K562 (cell line): ENCODE data around the gene PNMT. TPM values are rescaled to one million over a fixed set of nuclear protein-coding genes. Genes with fewer than 3 reads are reported as not detected.

Experiments used
- CBFB ChIP-seq: sonication (generic); formaldehyde crosslinking; IDR thresholded peaks from 2 replicates; pipeline ENCODE4 v1.4.0; 2020; ENCODE audit warnings: mild to moderate bottlenecking, missing genetic modification reagents
- CHCHD3 ChIP-seq: fragments of 250-450 bp; sonication (Bioruptor Pico); IDR thresholded peaks from 2 replicates; pipeline ENCODE4 v2.1.2; 2022; ENCODE audit warnings: mild to moderate bottlenecking
- DPF2 ChIP-seq: fragments of 450-650 bp; IDR thresholded peaks from 2 replicates; pipeline ENCODE4 v1.6.1; 2016
- GTF2F1 ChIP-seq: IDR thresholded peaks from 2 replicates; pipeline ENCODE4 v1.6.1; 2011; ENCODE audit warnings: low read depth, low read length, improper control_type of control experiment
- JUN ChIP-seq, 2 experiments: sonication (generic) in 1 of 2; formaldehyde crosslinking in 1 of 2; IDR thresholded peaks; 2 replicates each; pipeline versions ENCODE4 v1.6.1 to v1.8.0; 2012 to 2022; ENCODE audit warnings: borderline replicate concordance in 2 of 2, mild to moderate bottlenecking in 2 of 2, improper control_type of control experiment in 1 of 2, low read depth in 1 of 2, low read length in 1 of 2, missing genetic modification reagents in 1 of 2
- KLF16 ChIP-seq: IDR thresholded peaks from 2 replicates; pipeline ENCODE4 v1.6.1; 2016; ENCODE audit warnings: antibody characterized with exemption
- NR0B1 ChIP-seq: fragments of 450-650 bp; IDR thresholded peaks from one replicate; pipeline ENCODE4 v1.6.1; 2018; ENCODE audit warnings: mild to moderate bottlenecking, moderate library complexity; ENCODE audit not compliant: partially characterized antibody
- PML ChIP-seq: IDR thresholded peaks from 2 replicates; pipeline ENCODE4 v1.6.1; 2012; ENCODE audit warnings: low read length, inconsistent platforms
- RREB1 ChIP-seq: fragments of 250-450 bp; sonication (Bioruptor Pico); IDR thresholded peaks from 2 replicates; pipeline ENCODE4 v1.4.0; 2020
- USF2 ChIP-seq: sonication (generic); formaldehyde crosslinking; IDR thresholded peaks from 2 replicates; pipeline ENCODE4 v1.5.0; 2020; ENCODE audit warnings: missing genetic modification reagents
- polyA plus RNA-seq, 8 experiments: library from polyadenylated mRNA; depleted of rRNA in 4 of 8; stranded (reverse) in 5 of 8; unstranded in 3 of 8; fragments of >200 nt; fragmentation: Nextera tagmentation in 2 of 8; fragmentation: Illumina TruSeq in 1 of 8; extraction: Ambion mirVana in 2 of 8; extraction: Trizol in 1 of 8; gene quantifications; 2 replicates each; pipeline versions ENCODE4 v1.2.1 to v1.2.3, GENCODE V29; 2011 to 2014; ENCODE audit warnings: inconsistent platforms in 1 of 8, missing spikeins in 1 of 8
- total RNA-seq, 7 experiments: library from RNA; depleted of rRNA in 6 of 7; stranded (reverse); fragments of >200 nt in 6 of 7; fragmentation: Illumina TruSeq in 2 of 7; extraction: Trizol in 2 of 7; gene quantifications; 2 replicates each; pipeline versions ENCODE4 v1.2.1 to v1.2.3, GENCODE V29; 2011 to 2021; ENCODE audit warnings: low replicate concordance in 1 of 7
- TF ChIP-seq, protein P1 (sequence below): fragments of 450-650 bp; IDR thresholded peaks from 2 replicates; pipeline ENCODE4 v1.6.1; 2018; ENCODE audit not compliant: partially characterized antibody
- TF ChIP-seq, protein P2 (sequence below): fragments of 250-450 bp; sonication (Bioruptor Pico); IDR thresholded peaks from 2 replicates; pipeline ENCODE4 v1.4.0; 2020; ENCODE audit warnings: mild to moderate bottlenecking, moderate library complexity

Gene PNMT
- total and polyA plus RNA-seq, 9 of the 15 experiments (the other 6 are each of a cell fraction or from before 2014, with no cell fraction given) = 0.55 to 18.1 (median 5.8) TPM

- TF ChIP-seq, protein P1, sequence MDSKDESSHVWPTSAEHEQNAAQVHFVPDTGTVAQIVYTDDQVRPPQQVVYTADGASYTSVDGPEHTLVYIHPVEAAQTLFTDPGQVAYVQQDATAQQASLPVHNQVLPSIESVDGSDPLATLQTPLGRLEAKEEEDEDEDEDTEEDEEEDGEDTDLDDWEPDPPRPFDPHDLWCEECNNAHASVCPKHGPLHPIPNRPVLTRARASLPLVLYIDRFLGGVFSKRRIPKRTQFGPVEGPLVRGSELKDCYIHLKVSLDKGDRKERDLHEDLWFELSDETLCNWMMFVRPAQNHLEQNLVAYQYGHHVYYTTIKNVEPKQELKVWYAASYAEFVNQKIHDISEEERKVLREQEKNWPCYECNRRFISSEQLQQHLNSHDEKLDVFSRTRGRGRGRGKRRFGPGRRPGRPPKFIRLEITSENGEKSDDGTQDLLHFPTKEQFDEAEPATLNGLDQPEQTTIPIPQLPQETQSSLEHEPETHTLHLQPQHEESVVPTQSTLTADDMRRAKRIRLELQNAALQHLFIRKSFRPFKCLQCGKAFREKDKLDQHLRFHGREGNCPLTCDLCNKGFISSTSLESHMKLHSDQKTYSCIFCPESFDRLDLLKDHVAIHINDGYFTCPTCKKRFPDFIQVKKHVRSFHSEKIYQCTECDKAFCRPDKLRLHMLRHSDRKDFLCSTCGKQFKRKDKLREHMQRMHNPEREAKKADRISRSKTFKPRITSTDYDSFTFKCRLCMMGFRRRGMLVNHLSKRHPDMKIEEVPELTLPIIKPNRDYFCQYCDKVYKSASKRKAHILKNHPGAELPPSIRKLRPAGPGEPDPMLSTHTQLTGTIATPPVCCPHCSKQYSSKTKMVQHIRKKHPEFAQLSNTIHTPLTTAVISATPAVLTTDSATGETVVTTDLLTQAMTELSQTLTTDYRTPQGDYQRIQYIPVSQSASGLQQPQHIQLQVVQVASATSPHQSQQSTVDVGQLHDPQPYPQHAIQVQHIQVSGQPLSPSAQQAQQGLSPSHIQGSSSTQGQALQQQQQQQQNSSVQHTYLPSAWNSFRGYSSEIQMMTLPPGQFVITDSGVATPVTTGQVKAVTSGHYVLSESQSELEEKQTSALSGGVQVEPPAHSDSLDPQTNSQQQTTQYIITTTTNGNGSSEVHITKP = peak; percentile 37
- no peak for TF ChIP-seq PML
- no peak for TF ChIP-seq CHCHD3 (CRISPR knock-in tag)
- TF ChIP-seq CBFB (CRISPR knock-in tag) = no peak
- peak; percentile 20; the same call in 1 of the 2 replicates for TF ChIP-seq KLF16
- no peak for TF ChIP-seq GTF2F1
- no peak for TF ChIP-seq NR0B1
- no peak for TF ChIP-seq JUN (IDR thresholded peaks at IDR 0.05; ENCODE audit: borderline replicate concordance, low read depth, low read length)
- TF ChIP-seq JUN (CRISPR knock-in tag; IDR thresholded peaks at IDR 0.05; ENCODE audit: borderline replicate concordance) = no peak
- 0 out of 2 replicates have a peak, but pooled peaks have one; percentile 32 for TF ChIP-seq RREB1
- no peak for TF ChIP-seq DPF2
- TF ChIP-seq USF2 (CRISPR knock-in tag) = no peak
- TF ChIP-seq, protein P2, sequence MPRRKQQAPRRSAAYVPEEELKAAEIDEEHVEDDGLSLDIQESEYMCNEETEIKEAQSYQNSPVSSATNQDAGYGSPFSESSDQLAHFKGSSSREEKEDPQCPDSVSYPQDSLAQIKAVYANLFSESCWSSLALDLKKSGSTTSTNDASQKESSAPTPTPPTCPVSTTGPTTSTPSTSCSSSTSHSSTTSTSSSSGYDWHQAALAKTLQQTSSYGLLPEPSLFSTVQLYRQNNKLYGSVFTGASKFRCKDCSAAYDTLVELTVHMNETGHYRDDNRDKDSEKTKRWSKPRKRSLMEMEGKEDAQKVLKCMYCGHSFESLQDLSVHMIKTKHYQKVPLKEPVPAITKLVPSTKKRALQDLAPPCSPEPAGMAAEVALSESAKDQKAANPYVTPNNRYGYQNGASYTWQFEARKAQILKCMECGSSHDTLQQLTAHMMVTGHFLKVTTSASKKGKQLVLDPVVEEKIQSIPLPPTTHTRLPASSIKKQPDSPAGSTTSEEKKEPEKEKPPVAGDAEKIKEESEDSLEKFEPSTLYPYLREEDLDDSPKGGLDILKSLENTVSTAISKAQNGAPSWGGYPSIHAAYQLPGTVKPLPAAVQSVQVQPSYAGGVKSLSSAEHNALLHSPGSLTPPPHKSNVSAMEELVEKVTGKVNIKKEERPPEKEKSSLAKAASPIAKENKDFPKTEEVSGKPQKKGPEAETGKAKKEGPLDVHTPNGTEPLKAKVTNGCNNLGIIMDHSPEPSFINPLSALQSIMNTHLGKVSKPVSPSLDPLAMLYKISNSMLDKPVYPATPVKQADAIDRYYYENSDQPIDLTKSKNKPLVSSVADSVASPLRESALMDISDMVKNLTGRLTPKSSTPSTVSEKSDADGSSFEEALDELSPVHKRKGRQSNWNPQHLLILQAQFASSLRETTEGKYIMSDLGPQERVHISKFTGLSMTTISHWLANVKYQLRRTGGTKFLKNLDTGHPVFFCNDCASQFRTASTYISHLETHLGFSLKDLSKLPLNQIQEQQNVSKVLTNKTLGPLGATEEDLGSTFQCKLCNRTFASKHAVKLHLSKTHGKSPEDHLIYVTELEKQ (CRISPR knock-in tag) = no peak
Measured at GRCh38 chr17:39634384-39634871, 33.8 kb upstream of the PNMT start (continued).
